OCI-LY1 (cell line): ENCODE data around the gene HAO2.

Experiments
- EZH2 ChIP-seq: fragments of 200-600 bp; sonication (generic), shearing (Covaris generic); IDR thresholded peaks from 2 replicates; pipeline ENCODE4 v1.8.0; 2017; ENCODE audit warnings: borderline replicate concordance, mixed run types, mild to moderate bottlenecking, antibody characterized with exemption, low read length, moderate library complexity, mixed read lengths
- TF ChIP-seq, protein P1 (sequence below): fragments of 200-600 bp; sonication (generic), shearing (Covaris generic); IDR thresholded peaks from 2 replicates; pipeline ENCODE4 v1.5.1; 2017; ENCODE audit warnings: mild to moderate bottlenecking, antibody characterized with exemption, low read length, moderate library complexity, mixed read lengths

DNA sequence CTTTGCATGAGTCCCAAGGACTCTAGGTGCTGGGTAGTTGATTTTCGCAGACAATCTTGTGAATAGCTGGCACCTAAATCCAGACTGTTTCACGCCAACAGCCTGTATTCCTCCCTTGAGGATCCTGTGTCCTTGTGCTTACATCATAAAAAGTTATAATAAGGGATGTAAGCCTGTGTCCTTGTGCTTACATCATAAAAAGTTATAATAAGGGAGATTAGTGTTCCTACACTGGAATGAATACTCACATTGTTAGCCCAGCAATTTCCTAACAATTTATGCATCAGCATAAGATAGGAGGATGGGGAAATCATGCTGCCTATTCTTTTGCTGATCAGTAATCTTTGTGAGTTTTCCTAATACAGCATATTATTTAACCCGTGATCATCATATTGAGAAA is 42.4 kb downstream of the HAO2 start:
- TF ChIP-seq, protein P1, sequence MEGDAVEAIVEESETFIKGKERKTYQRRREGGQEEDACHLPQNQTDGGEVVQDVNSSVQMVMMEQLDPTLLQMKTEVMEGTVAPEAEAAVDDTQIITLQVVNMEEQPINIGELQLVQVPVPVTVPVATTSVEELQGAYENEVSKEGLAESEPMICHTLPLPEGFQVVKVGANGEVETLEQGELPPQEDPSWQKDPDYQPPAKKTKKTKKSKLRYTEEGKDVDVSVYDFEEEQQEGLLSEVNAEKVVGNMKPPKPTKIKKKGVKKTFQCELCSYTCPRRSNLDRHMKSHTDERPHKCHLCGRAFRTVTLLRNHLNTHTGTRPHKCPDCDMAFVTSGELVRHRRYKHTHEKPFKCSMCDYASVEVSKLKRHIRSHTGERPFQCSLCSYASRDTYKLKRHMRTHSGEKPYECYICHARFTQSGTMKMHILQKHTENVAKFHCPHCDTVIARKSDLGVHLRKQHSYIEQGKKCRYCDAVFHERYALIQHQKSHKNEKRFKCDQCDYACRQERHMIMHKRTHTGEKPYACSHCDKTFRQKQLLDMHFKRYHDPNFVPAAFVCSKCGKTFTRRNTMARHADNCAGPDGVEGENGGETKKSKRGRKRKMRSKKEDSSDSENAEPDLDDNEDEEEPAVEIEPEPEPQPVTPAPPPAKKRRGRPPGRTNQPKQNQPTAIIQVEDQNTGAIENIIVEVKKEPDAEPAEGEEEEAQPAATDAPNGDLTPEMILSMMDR: no peak
- no peak for TF ChIP-seq EZH2
